ENCODE data around the gene AMACR. TPM values are rescaled to one million over a fixed set of nuclear protein-coding genes. Genes with fewer than 3 reads are reported as not detected.

AMACR gene
- total RNA-seq, 1 experiment from 2014 or later: 23.6 TPM

- peak; percentile 5 for DNase-seq (ENCODE audit: low read depth)
These were observed 952 bp upstream of the AMACR start for GRCh38 chr5:34008802-34009201.

GRCh38 chr5:34007201-34007620 lies 639 bp downstream of the AMACR start:
- peak; percentile 16 for DNase-seq (ENCODE audit: low read depth)

DNA sequence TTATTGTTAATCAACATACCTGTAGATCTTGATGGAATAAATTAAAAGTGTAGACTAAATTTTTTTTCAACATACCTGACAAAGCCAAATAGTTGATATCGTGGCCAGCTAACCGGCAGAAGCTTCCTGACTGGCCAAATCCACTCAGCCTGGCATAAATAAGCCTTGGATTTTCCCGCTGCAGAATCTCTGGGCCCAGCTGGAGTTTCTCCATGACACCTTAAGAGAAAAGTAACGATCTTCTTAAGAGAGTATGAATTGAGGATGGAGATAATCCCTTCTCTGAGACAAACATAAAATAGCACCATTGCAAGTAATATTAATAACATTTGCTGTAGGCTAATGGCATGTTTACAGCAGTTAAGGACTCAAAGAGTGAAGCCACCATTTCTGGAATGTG lies 2.2 kb downstream of the AMACR start:
- DNase-seq (ENCODE audit: low read depth): no peak

DNA sequence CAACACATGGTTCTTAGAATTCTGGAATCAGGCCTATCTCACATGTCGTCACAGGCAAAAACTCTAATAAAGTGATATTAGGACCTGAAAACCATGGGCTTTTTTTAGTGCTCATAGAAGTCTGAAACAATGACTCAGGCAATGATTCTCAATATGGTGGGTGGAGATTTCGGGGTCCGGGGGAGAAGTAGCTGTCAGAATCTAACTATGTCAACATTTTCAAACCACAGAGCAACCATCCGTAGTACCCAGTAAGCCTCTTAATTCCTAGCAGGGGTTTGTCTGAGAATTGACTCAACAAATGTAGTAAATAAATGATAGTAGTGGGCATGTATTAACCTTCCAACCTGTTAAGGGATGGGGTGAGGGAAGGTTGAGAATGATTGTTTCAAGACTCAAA lies 2.6 kb downstream of the AMACR start:
- no peak for DNase-seq (ENCODE audit: low read depth)

DNA sequence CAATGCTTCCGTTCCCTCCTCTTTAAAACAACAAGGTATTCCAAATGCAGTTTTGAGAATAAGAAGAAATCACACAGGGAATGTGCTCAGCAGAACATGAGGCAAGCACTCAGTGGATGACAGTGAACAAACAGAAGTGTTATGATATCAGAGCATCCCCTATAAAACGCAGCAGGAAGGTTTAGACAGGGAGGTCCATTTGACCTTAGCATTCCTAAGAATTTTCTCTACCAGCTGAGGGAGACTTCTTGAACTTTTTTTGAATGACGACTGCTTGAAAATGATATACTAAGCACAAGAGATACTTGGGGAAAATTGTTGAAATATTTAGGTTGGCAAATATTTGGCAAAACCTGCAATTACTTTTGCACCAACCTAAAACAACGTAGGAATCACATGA lies 3.9 kb downstream of the AMACR start:
- no peak for DNase-seq (ENCODE audit: low read depth)

DNA sequence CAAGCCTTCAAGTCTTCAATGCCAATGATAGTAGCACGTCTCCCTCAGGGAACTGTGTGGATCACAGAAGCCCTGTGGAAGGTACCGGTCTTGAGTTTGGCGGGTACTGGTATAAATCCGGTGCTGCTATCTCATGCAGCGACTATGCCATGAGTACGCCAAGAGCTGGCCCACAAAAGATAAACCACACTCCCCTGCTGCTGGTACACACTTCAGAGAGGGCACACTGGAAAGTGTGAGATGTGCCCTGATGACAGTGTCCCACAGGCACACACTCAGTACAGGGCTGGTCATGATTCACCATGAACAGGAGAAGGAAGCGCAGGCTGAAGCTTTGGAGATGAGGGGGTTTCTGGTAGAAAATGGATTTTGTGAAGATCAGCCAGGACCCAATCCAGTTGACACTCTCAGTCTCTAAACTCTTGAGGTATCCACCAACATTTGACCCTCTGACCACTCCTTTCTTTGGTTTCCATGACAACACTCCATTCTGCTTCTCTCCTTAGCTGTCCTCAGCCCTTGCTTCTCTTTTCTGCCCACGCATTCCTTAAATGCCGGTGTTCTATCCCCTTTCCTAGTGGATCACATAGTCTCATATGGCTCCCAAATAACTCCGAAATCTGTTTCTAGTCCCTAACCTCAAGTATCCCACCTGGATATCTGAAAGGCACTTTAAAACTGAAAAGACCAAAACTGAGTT lies 5.1 kb downstream of the AMACR start:
- DNase-seq (ENCODE audit: low read depth): peak; percentile 34

DNA sequence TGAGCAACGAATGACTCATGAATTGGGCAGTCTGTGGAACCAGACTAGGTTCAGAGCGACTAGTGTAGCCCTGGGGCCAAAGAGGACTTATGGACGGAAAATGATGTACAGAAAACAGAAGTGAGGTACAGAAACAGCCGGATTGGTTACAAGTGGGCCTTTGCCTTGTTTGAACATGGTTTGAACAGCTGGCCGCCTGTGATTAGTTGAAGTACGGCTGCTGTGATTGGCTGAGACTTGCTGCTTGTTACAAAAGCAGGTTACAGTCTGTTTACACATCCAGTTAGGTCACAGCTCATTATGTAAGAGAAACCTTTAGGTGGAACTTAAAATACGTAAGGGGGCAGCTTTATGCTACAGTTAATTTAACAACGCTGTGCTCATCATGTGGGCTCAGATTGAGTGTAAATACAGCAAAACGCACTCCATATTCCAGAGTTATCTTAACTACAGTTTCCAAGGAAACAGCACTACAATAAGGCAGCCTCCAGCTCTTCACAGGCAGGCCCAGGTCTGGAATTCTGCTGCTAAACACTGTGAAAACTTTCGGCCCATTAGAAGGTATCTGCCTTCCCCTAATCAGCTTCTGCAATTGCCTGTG lies 6.5 kb downstream of the AMACR start:
- DNase-seq (ENCODE audit: low read depth): peak; percentile 66

DNA sequence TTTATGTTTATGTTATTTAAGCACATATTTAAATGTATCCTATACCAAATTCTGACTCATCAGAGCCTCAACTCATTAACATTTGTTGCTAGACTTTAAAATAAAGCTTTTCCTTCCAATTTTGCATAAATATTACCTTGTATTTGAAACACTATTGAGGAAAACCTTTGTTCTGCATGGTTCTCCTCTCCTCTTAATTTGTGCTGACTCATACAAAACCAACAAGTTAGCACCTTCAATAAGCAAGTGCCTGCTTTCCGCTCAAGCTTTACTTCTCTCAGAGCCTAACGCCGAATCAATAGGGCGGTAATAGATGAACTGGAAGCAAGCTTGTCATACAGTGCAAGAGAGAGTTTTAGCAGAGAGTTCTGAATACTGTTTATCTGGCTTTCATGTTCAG lies 7.9 kb downstream of the AMACR start:
- DNase-seq (ENCODE audit: low read depth): no peak

GRCh38 chr5:33997331-33997983 lies 10.4 kb downstream of the AMACR start:
- DNase-seq (ENCODE audit: low read depth): peak; percentile 81

DNA sequence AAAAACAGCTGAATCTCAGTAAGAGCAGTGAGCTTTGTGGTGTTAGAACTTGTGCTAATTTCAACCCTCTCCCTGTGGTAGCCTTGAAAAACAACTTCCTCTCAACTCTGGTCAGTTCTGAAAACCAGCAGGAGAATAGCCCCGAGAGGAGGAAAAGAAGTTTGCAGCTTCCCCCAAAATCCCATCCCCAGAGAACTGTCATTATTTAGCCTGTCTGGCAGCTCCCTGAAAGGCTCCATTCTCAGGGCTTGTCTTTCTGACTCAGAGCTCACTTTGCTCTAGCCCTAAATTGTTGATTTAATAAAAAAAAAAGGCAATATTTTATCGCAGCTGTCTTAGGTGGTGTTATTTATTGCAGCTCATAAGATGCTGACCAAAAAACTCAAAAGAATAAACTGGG lies 12.0 kb downstream of the AMACR start:
- DNase-seq (ENCODE audit: low read depth): no peak

DNA sequence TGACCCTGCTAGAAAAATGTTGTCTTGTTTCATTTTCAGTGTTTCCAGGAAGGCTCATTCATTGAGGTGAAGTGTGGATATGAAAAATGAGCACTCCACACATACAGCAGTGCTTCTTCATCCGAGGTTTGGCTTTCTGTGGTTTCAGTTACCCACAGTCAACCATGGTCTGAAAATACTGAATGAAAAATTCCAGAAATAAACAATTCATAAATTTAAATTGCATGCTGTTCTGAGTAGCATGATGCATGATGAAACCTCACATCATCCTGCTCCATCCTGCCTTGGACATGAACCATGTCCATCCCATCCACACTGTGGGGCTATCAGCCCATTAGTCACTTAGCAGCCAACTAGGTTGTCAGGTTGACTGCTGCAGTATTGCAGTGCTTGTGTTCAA lies 13.0 kb downstream of the AMACR start:
- peak; percentile 47 for DNase-seq (ENCODE audit: low read depth)

- DNase-seq (ENCODE audit: low read depth): no peak
These were observed 15.0 kb downstream of the AMACR start for GRCh38 chr5:33992864-33993263.

DNA sequence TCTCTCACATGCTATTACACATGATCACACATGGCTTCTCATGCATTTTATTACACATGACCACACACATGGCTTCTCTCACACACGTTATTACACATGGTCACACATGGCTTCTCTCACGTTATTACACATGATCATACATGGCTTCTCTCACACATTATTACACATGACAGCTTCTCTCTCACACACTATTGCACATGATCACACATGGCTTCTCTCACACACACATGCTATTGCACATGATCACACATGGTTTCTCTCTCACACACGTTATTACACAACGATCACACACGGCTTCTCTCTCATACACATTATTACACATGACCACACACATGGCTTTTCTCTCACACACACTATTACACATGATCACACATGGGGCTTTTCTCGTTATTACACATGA lies 22.4 kb downstream of the AMACR start:
- DNase-seq (ENCODE audit: low read depth): no peak

- DNase-seq (ENCODE audit: low read depth): no peak
These were observed 23.2 kb downstream of the AMACR start, which contains the start of gene SLC45A2 for GRCh38 chr5:33984671-33985124. Gene SLC45A2 (minus strand): TSS chr5:33984693. CDS start chr5:33984583, 110 bp downstream.

DNA sequence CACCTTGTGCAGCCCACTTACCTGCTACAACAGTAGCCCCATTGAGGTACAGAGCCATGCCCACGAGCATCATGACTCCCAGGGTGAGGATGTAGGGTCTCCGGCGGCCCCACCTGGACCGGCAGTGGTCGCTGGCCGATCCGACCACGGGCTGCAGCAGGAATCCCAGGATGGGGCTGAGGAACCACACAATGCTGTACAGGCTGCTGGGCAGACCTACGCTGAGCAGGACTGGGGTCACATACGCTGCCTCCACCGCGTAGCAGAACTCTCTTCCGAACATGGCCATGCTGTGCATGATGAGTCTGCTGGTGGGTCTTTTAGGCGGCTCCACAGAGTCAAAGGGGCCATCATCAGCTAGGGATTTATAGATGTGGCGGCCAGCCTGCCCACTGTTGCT lies 23.7 kb downstream of the AMACR start:
- DNase-seq (ENCODE audit: low read depth): no peak

DNA sequence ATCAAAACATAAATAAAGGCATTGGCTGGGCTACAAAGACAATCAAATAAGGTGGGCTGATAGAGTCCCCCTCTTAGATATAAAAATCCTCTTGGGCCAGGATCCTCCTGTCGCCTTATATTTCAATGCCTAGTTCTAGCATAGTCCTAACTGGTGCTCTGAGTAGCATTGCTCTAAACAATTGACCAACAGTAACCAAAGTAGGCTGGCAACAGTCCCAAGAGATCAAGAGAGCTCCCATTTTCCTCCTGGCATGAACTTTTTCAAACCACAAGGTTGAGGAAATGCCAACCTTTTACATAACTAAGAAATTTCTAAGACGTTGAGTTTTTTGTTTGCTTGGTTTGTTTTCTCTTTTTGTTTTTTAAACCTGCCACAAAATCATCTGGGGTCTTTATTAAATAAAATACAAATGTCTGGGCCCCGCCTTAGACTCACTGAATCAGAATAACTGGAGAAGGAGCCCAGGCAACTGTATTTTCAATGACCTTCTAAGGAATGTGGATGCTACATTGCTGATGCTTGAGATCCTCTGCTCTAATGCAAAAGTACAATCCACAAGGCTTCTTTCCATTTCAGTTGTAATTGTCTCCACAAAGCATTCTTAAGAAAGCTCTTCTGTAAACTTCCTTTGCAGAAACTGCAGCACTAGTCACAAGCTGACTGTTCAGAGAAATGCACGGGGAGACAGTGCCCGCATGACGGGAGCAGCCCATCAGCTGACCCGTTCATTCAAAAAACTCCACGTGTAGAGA lies 26.3 kb downstream of the AMACR start:
- peak; percentile 90 for DNase-seq (ENCODE audit: low read depth)

- no peak for DNase-seq (ENCODE audit: low read depth)
These were observed 27.8 kb downstream of the AMACR start for GRCh38 chr5:33980030-33980429.

DNA sequence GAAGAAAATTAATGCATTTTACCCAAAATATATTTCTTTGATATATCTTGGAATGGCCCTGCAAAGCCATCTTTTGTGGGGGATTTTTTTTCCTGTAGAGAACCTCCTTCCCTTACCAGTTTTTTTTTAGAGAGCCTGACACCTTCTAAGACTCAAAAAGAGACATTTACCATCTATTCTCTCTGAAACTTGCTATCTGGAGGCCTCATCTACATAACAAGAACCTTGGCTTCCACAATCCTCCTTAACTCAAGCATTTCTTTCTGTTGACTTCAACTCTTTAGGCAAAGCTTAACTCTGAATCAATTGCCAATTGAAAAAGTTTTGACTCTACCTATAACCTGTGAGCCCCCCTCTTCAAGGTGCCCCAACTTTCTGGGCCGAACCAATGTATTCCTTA lies 29.5 kb downstream of the AMACR start:
- DNase-seq (ENCODE audit: low read depth): no peak

DNA sequence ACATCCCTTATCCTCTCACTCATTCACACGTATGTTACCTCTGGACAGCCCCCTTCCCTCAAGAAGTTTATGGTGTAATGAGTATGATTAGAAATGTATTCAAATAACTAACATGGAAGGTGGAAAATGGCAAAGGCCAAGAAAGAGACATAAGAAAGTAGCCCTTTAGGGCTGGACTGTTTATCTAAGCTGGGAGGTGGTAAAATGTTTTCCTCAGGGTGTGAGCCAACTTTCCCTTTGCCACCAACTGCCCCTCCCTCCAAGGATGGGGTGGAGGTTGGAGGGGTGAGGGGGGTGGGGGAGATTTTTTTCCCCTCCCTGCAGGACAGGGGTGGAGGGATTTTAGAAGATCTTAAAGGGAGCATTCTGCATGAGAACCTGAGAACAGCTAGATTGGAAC lies 31.5 kb downstream of the AMACR start:
- DNase-seq (ENCODE audit: low read depth): no peak

- no peak for DNase-seq (ENCODE audit: low read depth)
These were observed 32.0 kb downstream of the AMACR start for GRCh38 chr5:33975852-33976251.

DNA sequence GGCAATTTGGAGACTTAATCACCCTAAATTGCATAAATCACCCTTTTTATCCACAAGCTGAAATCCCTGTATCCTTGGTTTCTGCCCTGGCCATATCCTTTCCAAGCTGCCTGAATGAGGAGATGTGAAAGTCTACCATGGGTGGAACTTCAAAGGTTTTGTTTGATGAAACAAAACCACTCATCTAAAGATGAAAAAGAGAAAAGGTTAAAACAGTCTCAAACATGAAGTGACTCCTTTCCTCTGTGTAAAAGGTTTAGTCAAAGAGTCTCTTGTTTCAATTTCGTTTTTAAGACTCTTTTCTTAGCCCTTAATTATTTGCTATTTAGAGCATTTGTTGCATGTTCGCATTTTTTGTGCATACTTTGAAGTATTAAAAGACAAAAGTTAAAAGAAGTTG lies 34.6 kb downstream of the AMACR start:
- DNase-seq (ENCODE audit: low read depth): no peak

All from M059J (cell line).